K562 (cell line): ENCODE data around the gene MYLIP. TPM values are rescaled to one million over a fixed set of nuclear protein-coding genes. Genes with fewer than 3 reads are reported as not detected.
A peak's percentile ranks its signal among the peaks of the same experiment; 100 is the strongest.

ENCODE experiments used
- ATF2 ChIP-seq: sonication (generic); formaldehyde crosslinking; IDR thresholded peaks from 2 replicates; pipeline ENCODE4 v1.8.1; 2022; ENCODE audit warnings: missing genetic modification reagents
- CBFA2T3 ChIP-seq: fragments of 450-650 bp; IDR thresholded peaks from 2 replicates; pipeline ENCODE4 v1.6.1; 2017
- DACH1 ChIP-seq: fragments of 450-650 bp; IDR thresholded peaks from 2 replicates; pipeline ENCODE4 v1.6.1; 2018; ENCODE audit not compliant: partially characterized antibody
- HBP1 ChIP-seq: fragments of 450-650 bp; formaldehyde crosslinking; IDR thresholded peaks from 2 replicates; pipeline ENCODE4 v1.4.0; 2022; ENCODE audit warnings: missing genetic modification characterization
- NFIC ChIP-seq: fragments of 450-650 bp; IDR thresholded peaks from 2 replicates; pipeline ENCODE4 v1.6.1; 2017; ENCODE audit warnings: mild to moderate bottlenecking, inconsistent platforms
- ZNF408 ChIP-seq: fragments of 250-450 bp; sonication (Bioruptor Pico); IDR thresholded peaks from 2 replicates; pipeline ENCODE4 v1.4.0; 2020; ENCODE audit warnings: low read depth, mild to moderate bottlenecking, moderate library complexity
- ZNF436 ChIP-seq: fragments of 250-450, 450-650 bp; sonication (Bioruptor Pico); formaldehyde crosslinking; IDR thresholded peaks from 2 replicates; pipeline ENCODE4 v1.7.0; 2020; ENCODE audit warnings: mild to moderate bottlenecking
- polyA plus RNA-seq, 8 experiments: library from polyadenylated mRNA; depleted of rRNA in 4 of 8; stranded (reverse) in 5 of 8; unstranded in 3 of 8; fragments of >200 nt; fragmentation: Nextera tagmentation in 2 of 8; fragmentation: Illumina TruSeq in 1 of 8; extraction: Ambion mirVana in 2 of 8; extraction: Trizol in 1 of 8; gene quantifications; 2 replicates each; pipeline versions ENCODE4 v1.2.1 to v1.2.3, GENCODE V29; 2011 to 2014; ENCODE audit warnings: inconsistent platforms in 1 of 8, missing spikeins in 1 of 8
- total RNA-seq, 7 experiments: library from RNA; depleted of rRNA in 6 of 7; stranded (reverse); fragments of >200 nt in 6 of 7; fragmentation: Illumina TruSeq in 2 of 7; extraction: Trizol in 2 of 7; gene quantifications; 2 replicates each; pipeline versions ENCODE4 v1.2.1 to v1.2.3, GENCODE V29; 2011 to 2021; ENCODE audit warnings: low replicate concordance in 1 of 7
- TF ChIP-seq, protein P1 (sequence below), 2 experiments: fragments of 450-650 bp in 1 of 2; sonication (generic) in 1 of 2; formaldehyde crosslinking in 1 of 2; IDR thresholded peaks in 1 of 2; conservative IDR thresholded peaks in 1 of 2; 2 replicates each; pipeline versions ENCODE4 v1.6.1 to v1.8.1; 2016 to 2023; ENCODE audit warnings: mild to moderate bottlenecking in 2 of 2, moderate library complexity in 2 of 2, inconsistent platforms in 1 of 2, missing genetic modification reagents in 1 of 2
- TF ChIP-seq, protein P2 (sequence below): fragments of 450-650 bp; IDR thresholded peaks from 2 replicates; pipeline ENCODE4 v1.6.1; 2016; ENCODE audit warnings: mild to moderate bottlenecking, moderate library complexity

The MYLIP gene
- total and polyA plus RNA-seq, 9 of the 15 experiments (the other 6 are each of a cell fraction or from before 2014, with no cell fraction given): 10.8 to 43.5 (median 31.5) TPM

DNA sequence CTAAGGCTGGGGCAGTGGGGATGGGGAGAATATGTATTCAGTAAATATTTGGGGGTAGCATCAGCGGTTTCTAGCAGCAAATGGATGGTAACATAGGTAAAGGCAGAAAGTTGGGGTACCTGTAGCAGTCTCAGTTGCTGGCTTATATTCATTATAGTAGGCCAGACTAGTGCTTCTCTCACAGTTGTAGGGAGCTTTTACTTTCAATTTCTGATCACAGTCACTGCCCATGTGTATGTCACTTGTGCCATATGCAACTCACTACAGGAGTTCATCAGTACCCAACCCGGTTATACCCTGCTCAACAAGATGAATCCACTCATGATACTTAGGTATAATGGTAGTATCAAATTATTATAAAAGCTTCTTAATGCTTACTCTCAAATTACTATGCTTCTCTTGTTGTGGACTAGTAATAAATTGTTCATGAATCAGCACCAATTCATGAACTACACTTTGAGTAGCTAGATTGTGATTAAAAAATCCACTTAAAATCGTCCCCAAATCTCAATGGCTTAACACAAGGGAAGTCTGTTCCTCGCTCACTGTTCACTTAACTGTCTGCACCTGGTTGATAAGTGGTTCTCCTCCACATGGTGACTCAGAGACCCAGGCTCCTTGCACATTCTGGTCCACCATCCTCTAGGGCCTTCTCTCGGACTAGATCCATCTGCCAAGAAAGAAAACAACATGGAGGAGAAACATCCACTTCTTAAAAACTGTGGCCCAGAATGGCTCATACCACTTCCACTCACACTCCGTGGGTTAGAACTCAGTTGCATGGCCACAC lies 31.3 kb upstream of the MYLIP start (continued):
- TF ChIP-seq, protein P1, sequence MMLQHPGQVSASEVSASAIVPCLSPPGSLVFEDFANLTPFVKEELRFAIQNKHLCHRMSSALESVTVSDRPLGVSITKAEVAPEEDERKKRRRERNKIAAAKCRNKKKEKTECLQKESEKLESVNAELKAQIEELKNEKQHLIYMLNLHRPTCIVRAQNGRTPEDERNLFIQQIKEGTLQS (IDR thresholded peaks at IDR 0.05): peak; percentile 48
- TF ChIP-seq, protein P1 (CRISPR knock-in tag; conservative IDR thresholded peaks at IDR 0.05): no peak
- TF ChIP-seq DACH1: no peak
- TF ChIP-seq, protein P2, sequence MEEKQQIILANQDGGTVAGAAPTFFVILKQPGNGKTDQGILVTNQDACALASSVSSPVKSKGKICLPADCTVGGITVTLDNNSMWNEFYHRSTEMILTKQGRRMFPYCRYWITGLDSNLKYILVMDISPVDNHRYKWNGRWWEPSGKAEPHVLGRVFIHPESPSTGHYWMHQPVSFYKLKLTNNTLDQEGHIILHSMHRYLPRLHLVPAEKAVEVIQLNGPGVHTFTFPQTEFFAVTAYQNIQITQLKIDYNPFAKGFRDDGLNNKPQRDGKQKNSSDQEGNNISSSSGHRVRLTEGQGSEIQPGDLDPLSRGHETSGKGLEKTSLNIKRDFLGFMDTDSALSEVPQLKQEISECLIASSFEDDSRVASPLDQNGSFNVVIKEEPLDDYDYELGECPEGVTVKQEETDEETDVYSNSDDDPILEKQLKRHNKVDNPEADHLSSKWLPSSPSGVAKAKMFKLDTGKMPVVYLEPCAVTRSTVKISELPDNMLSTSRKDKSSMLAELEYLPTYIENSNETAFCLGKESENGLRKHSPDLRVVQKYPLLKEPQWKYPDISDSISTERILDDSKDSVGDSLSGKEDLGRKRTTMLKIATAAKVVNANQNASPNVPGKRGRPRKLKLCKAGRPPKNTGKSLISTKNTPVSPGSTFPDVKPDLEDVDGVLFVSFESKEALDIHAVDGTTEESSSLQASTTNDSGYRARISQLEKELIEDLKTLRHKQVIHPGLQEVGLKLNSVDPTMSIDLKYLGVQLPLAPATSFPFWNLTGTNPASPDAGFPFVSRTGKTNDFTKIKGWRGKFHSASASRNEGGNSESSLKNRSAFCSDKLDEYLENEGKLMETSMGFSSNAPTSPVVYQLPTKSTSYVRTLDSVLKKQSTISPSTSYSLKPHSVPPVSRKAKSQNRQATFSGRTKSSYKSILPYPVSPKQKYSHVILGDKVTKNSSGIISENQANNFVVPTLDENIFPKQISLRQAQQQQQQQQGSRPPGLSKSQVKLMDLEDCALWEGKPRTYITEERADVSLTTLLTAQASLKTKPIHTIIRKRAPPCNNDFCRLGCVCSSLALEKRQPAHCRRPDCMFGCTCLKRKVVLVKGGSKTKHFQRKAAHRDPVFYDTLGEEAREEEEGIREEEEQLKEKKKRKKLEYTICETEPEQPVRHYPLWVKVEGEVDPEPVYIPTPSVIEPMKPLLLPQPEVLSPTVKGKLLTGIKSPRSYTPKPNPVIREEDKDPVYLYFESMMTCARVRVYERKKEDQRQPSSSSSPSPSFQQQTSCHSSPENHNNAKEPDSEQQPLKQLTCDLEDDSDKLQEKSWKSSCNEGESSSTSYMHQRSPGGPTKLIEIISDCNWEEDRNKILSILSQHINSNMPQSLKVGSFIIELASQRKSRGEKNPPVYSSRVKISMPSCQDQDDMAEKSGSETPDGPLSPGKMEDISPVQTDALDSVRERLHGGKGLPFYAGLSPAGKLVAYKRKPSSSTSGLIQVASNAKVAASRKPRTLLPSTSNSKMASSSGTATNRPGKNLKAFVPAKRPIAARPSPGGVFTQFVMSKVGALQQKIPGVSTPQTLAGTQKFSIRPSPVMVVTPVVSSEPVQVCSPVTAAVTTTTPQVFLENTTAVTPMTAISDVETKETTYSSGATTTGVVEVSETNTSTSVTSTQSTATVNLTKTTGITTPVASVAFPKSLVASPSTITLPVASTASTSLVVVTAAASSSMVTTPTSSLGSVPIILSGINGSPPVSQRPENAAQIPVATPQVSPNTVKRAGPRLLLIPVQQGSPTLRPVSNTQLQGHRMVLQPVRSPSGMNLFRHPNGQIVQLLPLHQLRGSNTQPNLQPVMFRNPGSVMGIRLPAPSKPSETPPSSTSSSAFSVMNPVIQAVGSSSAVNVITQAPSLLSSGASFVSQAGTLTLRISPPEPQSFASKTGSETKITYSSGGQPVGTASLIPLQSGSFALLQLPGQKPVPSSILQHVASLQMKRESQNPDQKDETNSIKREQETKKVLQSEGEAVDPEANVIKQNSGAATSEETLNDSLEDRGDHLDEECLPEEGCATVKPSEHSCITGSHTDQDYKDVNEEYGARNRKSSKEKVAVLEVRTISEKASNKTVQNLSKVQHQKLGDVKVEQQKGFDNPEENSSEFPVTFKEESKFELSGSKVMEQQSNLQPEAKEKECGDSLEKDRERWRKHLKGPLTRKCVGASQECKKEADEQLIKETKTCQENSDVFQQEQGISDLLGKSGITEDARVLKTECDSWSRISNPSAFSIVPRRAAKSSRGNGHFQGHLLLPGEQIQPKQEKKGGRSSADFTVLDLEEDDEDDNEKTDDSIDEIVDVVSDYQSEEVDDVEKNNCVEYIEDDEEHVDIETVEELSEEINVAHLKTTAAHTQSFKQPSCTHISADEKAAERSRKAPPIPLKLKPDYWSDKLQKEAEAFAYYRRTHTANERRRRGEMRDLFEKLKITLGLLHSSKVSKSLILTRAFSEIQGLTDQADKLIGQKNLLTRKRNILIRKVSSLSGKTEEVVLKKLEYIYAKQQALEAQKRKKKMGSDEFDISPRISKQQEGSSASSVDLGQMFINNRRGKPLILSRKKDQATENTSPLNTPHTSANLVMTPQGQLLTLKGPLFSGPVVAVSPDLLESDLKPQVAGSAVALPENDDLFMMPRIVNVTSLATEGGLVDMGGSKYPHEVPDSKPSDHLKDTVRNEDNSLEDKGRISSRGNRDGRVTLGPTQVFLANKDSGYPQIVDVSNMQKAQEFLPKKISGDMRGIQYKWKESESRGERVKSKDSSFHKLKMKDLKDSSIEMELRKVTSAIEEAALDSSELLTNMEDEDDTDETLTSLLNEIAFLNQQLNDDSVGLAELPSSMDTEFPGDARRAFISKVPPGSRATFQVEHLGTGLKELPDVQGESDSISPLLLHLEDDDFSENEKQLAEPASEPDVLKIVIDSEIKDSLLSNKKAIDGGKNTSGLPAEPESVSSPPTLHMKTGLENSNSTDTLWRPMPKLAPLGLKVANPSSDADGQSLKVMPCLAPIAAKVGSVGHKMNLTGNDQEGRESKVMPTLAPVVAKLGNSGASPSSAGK: no peak
- TF ChIP-seq HBP1 (CRISPR knock-in tag): no peak
- no peak for TF ChIP-seq ZNF436 (CRISPR knock-in tag)
- TF ChIP-seq NFIC: peak; percentile 33
- no peak for TF ChIP-seq ATF2 (CRISPR knock-in tag)
- TF ChIP-seq ZNF408: no peak
- TF ChIP-seq CBFA2T3: peak; percentile 85
